ENCODE measurements around the gene DDI1. TPM values are rescaled to one million over a fixed set of nuclear protein-coding genes. Genes with fewer than 3 reads are reported as not detected.
A peak's percentile ranks its signal among the peaks of the same experiment; 100 is the strongest.
"Not testable (repeated sequence)": the region's sequence is repeated elsewhere in the genome, so short reads cannot be mapped to it uniquely, and the experiment has no call there.

Gene DDI1
- total RNA-seq, 1 donor from 2014 or later: not detected

DNA sequence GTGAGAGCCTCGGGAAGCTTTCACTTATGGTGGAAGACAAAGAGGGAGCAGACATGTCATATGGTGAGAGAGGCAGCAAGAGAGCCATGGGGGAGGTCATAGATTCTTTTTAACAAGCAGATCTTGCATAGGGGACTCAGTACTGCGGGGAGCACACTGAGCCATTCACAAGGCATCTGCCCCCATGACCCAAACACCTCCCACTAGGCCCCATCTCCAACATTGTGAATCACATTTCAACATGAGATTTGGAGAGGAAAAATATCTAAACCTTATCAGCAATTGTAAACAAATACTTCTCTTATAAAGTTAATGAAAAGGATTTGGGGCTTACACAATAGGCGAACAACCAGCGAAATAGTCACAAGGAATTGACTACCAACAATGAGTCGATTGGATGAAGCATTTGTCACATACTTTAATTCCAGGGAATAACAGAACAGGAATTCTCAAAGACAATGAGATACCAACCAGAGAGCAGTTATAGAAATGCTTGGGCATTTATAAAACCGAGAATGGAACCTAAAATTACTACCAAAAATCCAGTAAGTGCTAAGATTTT lies 7.3 kb downstream of the DDI1 start:
- peaks cover 4% of the 10 kb centered on the region for H3K4me1 Mint-ChIP-seq (ENCODE audit: low read depth, unreplicated experiment)
- H4K20me1 ChIP-seq (ENCODE audit: insufficient read depth, low read length): no peaks in the 10 kb centered on the region
- peaks cover 1% of the 10 kb centered on the region for H3K9me3 Mint-ChIP-seq (ENCODE audit: unreplicated experiment)
- DNase-seq (ENCODE audit: low read depth): peak; percentile 64
- H3K36me3 ChIP-seq (ENCODE audit: insufficient read depth, low read length): no peaks in the 10 kb centered on the region
- no peaks in the 10 kb centered on the region for H3K27me3 Mint-ChIP-seq (ENCODE audit: low read depth, unreplicated experiment)
- H3K4me2 ChIP-seq (ENCODE audit: low read length): no peak overlapping the region
- no peak overlapping the region for H3K27ac ChIP-seq (ENCODE audit: low read depth, low read length)
- no peaks in the 10 kb centered on the region for H3K4me1 ChIP-seq (ENCODE audit: insufficient read depth, low read length)
- H3K4me3 ChIP-seq (ENCODE audit: insufficient read depth, low read depth, low read length): no peak overlapping the region
- no peak overlapping the region for H2AFZ ChIP-seq (ENCODE audit: low read depth, low read length)
- H3K4me3 Mint-ChIP-seq (ENCODE audit: unreplicated experiment): no peak overlapping the region
- H3K27ac Mint-ChIP-seq (ENCODE audit: unreplicated experiment): no peak overlapping the region
- no peaks in the 10 kb centered on the region for H3K27me3 ChIP-seq (ENCODE audit: insufficient read depth, low read length)
- H3K9me3 ChIP-seq (ENCODE audit: insufficient read depth, low read depth, low read length): no peaks in the 10 kb centered on the region
- TF ChIP-seq EZH2 (IDR thresholded peaks at IDR 0.05; ENCODE audit: insufficient read depth, low read length): no peak
- TF ChIP-seq, protein P1, sequence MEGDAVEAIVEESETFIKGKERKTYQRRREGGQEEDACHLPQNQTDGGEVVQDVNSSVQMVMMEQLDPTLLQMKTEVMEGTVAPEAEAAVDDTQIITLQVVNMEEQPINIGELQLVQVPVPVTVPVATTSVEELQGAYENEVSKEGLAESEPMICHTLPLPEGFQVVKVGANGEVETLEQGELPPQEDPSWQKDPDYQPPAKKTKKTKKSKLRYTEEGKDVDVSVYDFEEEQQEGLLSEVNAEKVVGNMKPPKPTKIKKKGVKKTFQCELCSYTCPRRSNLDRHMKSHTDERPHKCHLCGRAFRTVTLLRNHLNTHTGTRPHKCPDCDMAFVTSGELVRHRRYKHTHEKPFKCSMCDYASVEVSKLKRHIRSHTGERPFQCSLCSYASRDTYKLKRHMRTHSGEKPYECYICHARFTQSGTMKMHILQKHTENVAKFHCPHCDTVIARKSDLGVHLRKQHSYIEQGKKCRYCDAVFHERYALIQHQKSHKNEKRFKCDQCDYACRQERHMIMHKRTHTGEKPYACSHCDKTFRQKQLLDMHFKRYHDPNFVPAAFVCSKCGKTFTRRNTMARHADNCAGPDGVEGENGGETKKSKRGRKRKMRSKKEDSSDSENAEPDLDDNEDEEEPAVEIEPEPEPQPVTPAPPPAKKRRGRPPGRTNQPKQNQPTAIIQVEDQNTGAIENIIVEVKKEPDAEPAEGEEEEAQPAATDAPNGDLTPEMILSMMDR (IDR thresholded peaks at IDR 0.05; ENCODE audit: insufficient read depth, low read depth, low read length): no peak
- no peak for FAIRE-seq
- no peaks in the 10 kb centered on the region for H3K36me3 Mint-ChIP-seq (ENCODE audit: low read depth, unreplicated experiment)
- no peak overlapping the region for H3K9ac ChIP-seq (ENCODE audit: low read length)
- no peaks in the 10 kb centered on the region for H3K79me2 ChIP-seq (ENCODE audit: insufficient read depth, low read length)

DNA sequence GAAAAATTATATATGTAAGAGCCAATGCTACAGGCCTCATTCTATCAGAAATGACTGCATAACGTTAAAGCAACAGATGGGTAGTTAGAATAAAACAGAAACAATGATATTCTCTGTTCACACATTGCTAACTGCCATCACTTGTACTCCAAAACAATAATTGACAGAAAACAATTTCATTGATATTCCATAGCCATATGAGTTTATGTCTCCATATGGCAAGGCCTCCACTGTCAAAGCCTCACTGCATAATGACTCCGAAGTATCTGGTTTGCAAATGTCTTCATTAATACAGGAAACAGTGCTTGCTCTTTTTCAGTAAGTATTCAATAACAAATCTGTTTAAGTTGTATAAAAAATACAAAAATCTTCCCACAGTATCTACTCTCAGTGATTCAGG lies 9.9 kb downstream of the DDI1 start:
- Histone ChIP-seq H3K4me1 (ENCODE audit: insufficient read depth, low read length) (no peaks in the 10 kb centered on the region), H3K27ac (ENCODE audit: low read depth, low read length) (no peak overlapping the region), H3K27me3 (ENCODE audit: insufficient read depth, low read length) (no peaks in the 10 kb centered on the region), H3K36me3 (ENCODE audit: insufficient read depth, low read length) (no peaks in the 10 kb centered on the region), H3K4me3 (ENCODE audit: insufficient read depth, low read depth, low read length) (no peak overlapping the region), H4K20me1 (ENCODE audit: insufficient read depth, low read length) (no peaks in the 10 kb centered on the region), H3K79me2 (ENCODE audit: insufficient read depth, low read length) (no peaks in the 10 kb centered on the region), H3K9me3 (ENCODE audit: insufficient read depth, low read depth, low read length) (no peaks in the 10 kb centered on the region), H2AFZ (ENCODE audit: low read depth, low read length) (no peak overlapping the region), H3K4me2 (ENCODE audit: low read length) (no peak overlapping the region), H3K9ac (ENCODE audit: low read length) (no peak overlapping the region)
- Mint-ChIP-seq H3K27me3 (ENCODE audit: low read depth, unreplicated experiment) (no peaks in the 10 kb centered on the region), H3K36me3 (ENCODE audit: low read depth, unreplicated experiment) (no peaks in the 10 kb centered on the region), H3K4me1 (ENCODE audit: low read depth, unreplicated experiment) (peaks cover 4% of the 10 kb centered on the region), H3K4me3 (ENCODE audit: unreplicated experiment) (no peak overlapping the region), H3K27ac (ENCODE audit: unreplicated experiment) (no peak overlapping the region), H3K9me3 (ENCODE audit: unreplicated experiment) (peaks cover 1% of the 10 kb centered on the region)
- no peak for FAIRE-seq
- TF ChIP-seq, protein P1 (IDR thresholded peaks at IDR 0.05; ENCODE audit: insufficient read depth, low read depth, low read length): no peak
- TF ChIP-seq EZH2 (IDR thresholded peaks at IDR 0.05; ENCODE audit: insufficient read depth, low read length): no peak
- no peak for DNase-seq (ENCODE audit: low read depth)

DNA sequence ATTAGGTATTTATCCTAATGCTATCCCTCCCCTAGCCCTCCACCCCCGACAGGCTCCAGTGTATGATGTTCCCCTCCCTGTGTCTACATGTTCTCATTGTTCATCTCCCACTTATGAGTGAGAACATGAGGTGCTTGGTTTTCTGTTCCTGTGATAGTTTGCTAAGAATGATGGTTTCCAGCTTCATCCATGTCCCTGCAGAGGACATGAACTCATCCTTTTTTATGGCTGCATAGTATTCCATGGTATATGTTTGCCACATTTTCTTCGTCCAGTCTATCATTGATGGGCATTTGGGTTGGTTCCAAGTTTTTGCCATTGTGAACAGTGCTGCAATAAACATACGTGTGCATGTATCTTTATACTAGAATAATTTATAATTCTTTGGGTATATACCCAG lies 10.4 kb downstream of the DDI1 start:
- H3K27ac ChIP-seq (ENCODE audit: low read depth, low read length); DNase-seq (ENCODE audit: low read depth); H3K27ac Mint-ChIP-seq (ENCODE audit: unreplicated experiment); H3K36me3 Mint-ChIP-seq (ENCODE audit: low read depth, unreplicated experiment); H4K20me1 ChIP-seq (ENCODE audit: insufficient read depth, low read length); H3K4me3 Mint-ChIP-seq (ENCODE audit: unreplicated experiment); H3K4me1 Mint-ChIP-seq (ENCODE audit: low read depth, unreplicated experiment); H3K4me3 ChIP-seq (ENCODE audit: insufficient read depth, low read depth, low read length); H3K4me2 ChIP-seq (ENCODE audit: low read length); H2AFZ ChIP-seq (ENCODE audit: low read depth, low read length); H3K9me3 ChIP-seq (ENCODE audit: insufficient read depth, low read depth, low read length); H3K36me3 ChIP-seq (ENCODE audit: insufficient read depth, low read length); H3K4me1 ChIP-seq (ENCODE audit: insufficient read depth, low read length); FAIRE-seq; H3K9me3 Mint-ChIP-seq (ENCODE audit: unreplicated experiment); H3K79me2 ChIP-seq (ENCODE audit: insufficient read depth, low read length); H3K27me3 ChIP-seq (ENCODE audit: insufficient read depth, low read length); H3K9ac ChIP-seq (ENCODE audit: low read length); H3K27me3 Mint-ChIP-seq (ENCODE audit: low read depth, unreplicated experiment): not testable (repeated sequence)

Measured in astrocyte (in vitro differentiated cells and primary cell).